ENCODE measurements around the gene OLA1.

Gene OLA1

GRCh38 chr2:174051068-174051467 is 197.3 kb downstream of the OLA1 start:
- H2BK120ac ChIP-seq (ENCODE audit: low read depth, low read length), result no peak overlapping the region
- no peak overlapping the region for H3K27ac ChIP-seq (ENCODE audit: low read depth, low read length)
- peak; percentile 47 for DNase-seq
- H2BK15ac ChIP-seq (replicated peaks; ENCODE audit: low read depth), result no peak overlapping the region
- H3K79me1 ChIP-seq (ENCODE audit: low read length), result no peaks in the 10 kb centered on the region
- no peak overlapping the region for H3K23ac ChIP-seq (ENCODE audit: low read length)
- H3K4me2 ChIP-seq (ENCODE audit: low read length), result no peak overlapping the region
- H2BK5ac ChIP-seq (ENCODE audit: low read length), result no peak overlapping the region
- no peak overlapping the region for H4K8ac ChIP-seq (ENCODE audit: low read depth, low read length)
- H3K4ac ChIP-seq (ENCODE audit: low read depth, low read length), result no peak overlapping the region
- no peaks in the 10 kb centered on the region for H3K79me2 ChIP-seq (ENCODE audit: control insufficient read depth, insufficient read depth, low read length)
- H4K5ac ChIP-seq (ENCODE audit: low read length), result no peak overlapping the region
- H3K27me3 ChIP-seq (ENCODE audit: insufficient read depth, low read length, poor library complexity), result no peaks in the 10 kb centered on the region
- WGBS (ENCODE audit: extremely low coverage, insufficient coverage, low lambda C conversion rate), result no CpG with 5 or more reads among the region's 4 CpGs
- peak overlapping the region; percentile 47 for H2AK5ac ChIP-seq (ENCODE audit: low read length)
- no peaks in the 10 kb centered on the region for H3K36me3 ChIP-seq (ENCODE audit: control insufficient read depth, insufficient read depth, low read length)
- H3K4me3 ChIP-seq (ENCODE audit: low read length), result no peak overlapping the region
- H3K56ac ChIP-seq (ENCODE audit: low read length), result peak overlapping the region; percentile 0
- H3K4me1 ChIP-seq (ENCODE audit: control insufficient read depth, low read depth, low read length), result peaks cover 20% of the 10 kb centered on the region
- H3K9ac ChIP-seq (ENCODE audit: low read length), result no peak overlapping the region
- no peak overlapping the region for H3K18ac ChIP-seq (ENCODE audit: low read length)

- Histone ChIP-seq H3K18ac (ENCODE audit: low read length) (no peak overlapping the region), H3K4ac (ENCODE audit: low read depth, low read length) (no peak overlapping the region), H2BK5ac (ENCODE audit: low read length) (no peak overlapping the region), H3K4me1 (ENCODE audit: control insufficient read depth, low read depth, low read length) (peaks cover 20% of the 10 kb centered on the region), H3K79me1 (ENCODE audit: low read length) (no peaks in the 10 kb centered on the region), H3K27ac (ENCODE audit: low read depth, low read length) (no peak overlapping the region), H3K36me3 (ENCODE audit: control insufficient read depth, insufficient read depth, low read length) (no peaks in the 10 kb centered on the region), H2BK120ac (ENCODE audit: low read depth, low read length) (no peak overlapping the region), H3K56ac (ENCODE audit: low read length) (no peak overlapping the region), H2AK5ac (ENCODE audit: low read length) (no peak overlapping the region), H4K5ac (ENCODE audit: low read length) (no peak overlapping the region), H3K79me2 (ENCODE audit: control insufficient read depth, insufficient read depth, low read length) (no peaks in the 10 kb centered on the region), H3K23ac (ENCODE audit: low read length) (no peak overlapping the region), H3K4me2 (ENCODE audit: low read length) (no peak overlapping the region), H3K4me3 (ENCODE audit: low read length) (no peak overlapping the region), H3K9ac (ENCODE audit: low read length) (no peak overlapping the region), H3K27me3 (ENCODE audit: insufficient read depth, low read length, poor library complexity) (no peaks in the 10 kb centered on the region), H2BK15ac (replicated peaks; ENCODE audit: low read depth) (no peak overlapping the region), H4K8ac (ENCODE audit: low read depth, low read length) (no peak overlapping the region)
- DNase-seq, result peak; percentile 37
- no CpG with 5 or more reads among the region's 2 CpGs for WGBS (ENCODE audit: extremely low coverage, insufficient coverage, low lambda C conversion rate)
Measured at GRCh38 chr2:174049895-174050294, 198.4 kb downstream of the OLA1 start.

GRCh38 chr2:174048243-174048642 is 200.1 kb downstream of the OLA1 start:
- no peak overlapping the region for H3K23ac ChIP-seq (ENCODE audit: low read length)
- no peaks in the 10 kb centered on the region for H3K36me3 ChIP-seq (ENCODE audit: control insufficient read depth, insufficient read depth, low read length)
- H2BK15ac ChIP-seq (replicated peaks; ENCODE audit: low read depth), result no peak overlapping the region
- no CpG with 5 or more reads among the region's 20 CpGs for WGBS (ENCODE audit: extremely low coverage, insufficient coverage, low lambda C conversion rate)
- no peak overlapping the region for H3K27ac ChIP-seq (ENCODE audit: low read depth, low read length)
- no peak overlapping the region for H2BK120ac ChIP-seq (ENCODE audit: low read depth, low read length)
- no peak overlapping the region for H2BK5ac ChIP-seq (ENCODE audit: low read length)
- no peaks in the 10 kb centered on the region for H3K79me1 ChIP-seq (ENCODE audit: low read length)
- H3K18ac ChIP-seq (ENCODE audit: low read length), result no peak overlapping the region
- H3K4me2 ChIP-seq (ENCODE audit: low read length), result no peak overlapping the region
- H3K79me2 ChIP-seq (ENCODE audit: control insufficient read depth, insufficient read depth, low read length), result no peaks in the 10 kb centered on the region
- no peak overlapping the region for H4K5ac ChIP-seq (ENCODE audit: low read length)
- no peak overlapping the region for H3K4me3 ChIP-seq (ENCODE audit: low read length)
- no peak overlapping the region for H2AK5ac ChIP-seq (ENCODE audit: low read length)
- H3K56ac ChIP-seq (ENCODE audit: low read length), result peak overlapping the region; percentile 58
- no peaks in the 10 kb centered on the region for H3K27me3 ChIP-seq (ENCODE audit: insufficient read depth, low read length, poor library complexity)
- H3K4me1 ChIP-seq (ENCODE audit: control insufficient read depth, low read depth, low read length), result peaks cover 17% of the 10 kb centered on the region
- DNase-seq, result no peak
- H4K8ac ChIP-seq (ENCODE audit: low read depth, low read length), result no peak overlapping the region
- no peak overlapping the region for H3K4ac ChIP-seq (ENCODE audit: low read depth, low read length)
- no peak overlapping the region for H3K9ac ChIP-seq (ENCODE audit: low read length)

GRCh38 chr2:174047746-174048145 is 200.6 kb downstream of the OLA1 start:
- H3K27ac ChIP-seq (ENCODE audit: low read depth, low read length), result no peak overlapping the region
- H3K23ac ChIP-seq (ENCODE audit: low read length), result no peak overlapping the region
- no peaks in the 10 kb centered on the region for H3K79me1 ChIP-seq (ENCODE audit: low read length)
- no peak overlapping the region for H4K8ac ChIP-seq (ENCODE audit: low read depth, low read length)
- H3K4me3 ChIP-seq (ENCODE audit: low read length), result no peak overlapping the region
- no peak overlapping the region for H3K56ac ChIP-seq (ENCODE audit: low read length)
- no peak overlapping the region for H3K4me2 ChIP-seq (ENCODE audit: low read length)
- no peak for DNase-seq
- H3K79me2 ChIP-seq (ENCODE audit: control insufficient read depth, insufficient read depth, low read length), result no peaks in the 10 kb centered on the region
- H2BK120ac ChIP-seq (ENCODE audit: low read depth, low read length), result no peak overlapping the region
- no peak overlapping the region for H2BK15ac ChIP-seq (replicated peaks; ENCODE audit: low read depth)
- H2AK5ac ChIP-seq (ENCODE audit: low read length), result no peak overlapping the region
- H4K5ac ChIP-seq (ENCODE audit: low read length), result no peak overlapping the region
- H3K36me3 ChIP-seq (ENCODE audit: control insufficient read depth, insufficient read depth, low read length), result no peaks in the 10 kb centered on the region
- peak overlapping the region; percentile 91 for H3K18ac ChIP-seq (ENCODE audit: low read length)
- no peak overlapping the region for H3K4ac ChIP-seq (ENCODE audit: low read depth, low read length)
- peaks cover 15% of the 10 kb centered on the region for H3K4me1 ChIP-seq (ENCODE audit: control insufficient read depth, low read depth, low read length)
- WGBS (ENCODE audit: extremely low coverage, insufficient coverage, low lambda C conversion rate), result no CpG with 5 or more reads among the region's 9 CpGs
- H2BK5ac ChIP-seq (ENCODE audit: low read length), result no peak overlapping the region
- H3K27me3 ChIP-seq (ENCODE audit: insufficient read depth, low read length, poor library complexity), result no peaks in the 10 kb centered on the region
- H3K9ac ChIP-seq (ENCODE audit: low read length), result no peak overlapping the region

GRCh38 chr2:174046172-174046571 is 202.2 kb downstream of the OLA1 start:
- Histone ChIP-seq H3K4me3 (ENCODE audit: low read length) (no peak overlapping the region), H3K79me2 (ENCODE audit: control insufficient read depth, insufficient read depth, low read length) (no peaks in the 10 kb centered on the region), H3K4me1 (ENCODE audit: control insufficient read depth, low read depth, low read length) (peaks cover 7% of the 10 kb centered on the region), H2AK5ac (ENCODE audit: low read length) (no peak overlapping the region), H2BK15ac (replicated peaks; ENCODE audit: low read depth) (no peak overlapping the region), H4K8ac (ENCODE audit: low read depth, low read length) (no peak overlapping the region), H3K56ac (ENCODE audit: low read length) (no peak overlapping the region), H3K79me1 (ENCODE audit: low read length) (no peaks in the 10 kb centered on the region), H3K27me3 (ENCODE audit: insufficient read depth, low read length, poor library complexity) (no peaks in the 10 kb centered on the region), H4K5ac (ENCODE audit: low read length) (no peak overlapping the region), H3K18ac (ENCODE audit: low read length) (no peak overlapping the region), H3K23ac (ENCODE audit: low read length) (no peak overlapping the region), H2BK5ac (ENCODE audit: low read length) (no peak overlapping the region), H3K9ac (ENCODE audit: low read length) (no peak overlapping the region), H3K4me2 (ENCODE audit: low read length) (no peak overlapping the region), H2BK120ac (ENCODE audit: low read depth, low read length) (no peak overlapping the region), H3K4ac (ENCODE audit: low read depth, low read length) (no peak overlapping the region), H3K36me3 (ENCODE audit: control insufficient read depth, insufficient read depth, low read length) (no peaks in the 10 kb centered on the region), H3K27ac (ENCODE audit: low read depth, low read length) (no peak overlapping the region)
- no peak for DNase-seq
- WGBS (ENCODE audit: extremely low coverage, insufficient coverage, low lambda C conversion rate), result no CpG with 5 or more reads among the region's 3 CpGs

GRCh38 chr2:174044556-174044955 is 203.8 kb downstream of the OLA1 start:
- no CpG with 5 or more reads among the region's 3 CpGs for WGBS (ENCODE audit: extremely low coverage, insufficient coverage, low lambda C conversion rate)
- Histone ChIP-seq H3K4me2 (ENCODE audit: low read length) (no peak overlapping the region), H3K27ac (ENCODE audit: low read depth, low read length) (no peak overlapping the region)

More at GRCh38 chr2:174044556-174044955, 203.8 kb downstream of the OLA1 start:
- Histone ChIP-seq H3K9ac (ENCODE audit: low read length) (no peak overlapping the region), H2BK15ac (replicated peaks; ENCODE audit: low read depth) (no peak overlapping the region), H2BK5ac (ENCODE audit: low read length) (no peak overlapping the region), H2BK120ac (ENCODE audit: low read depth, low read length) (no peak overlapping the region), H3K4ac (ENCODE audit: low read depth, low read length) (no peak overlapping the region), H4K8ac (ENCODE audit: low read depth, low read length) (no peak overlapping the region), H2AK5ac (ENCODE audit: low read length) (no peak overlapping the region), H3K18ac (ENCODE audit: low read length) (no peak overlapping the region), H4K5ac (ENCODE audit: low read length) (no peak overlapping the region), H3K4me3 (ENCODE audit: low read length) (no peak overlapping the region), H3K4me1 (ENCODE audit: control insufficient read depth, low read depth, low read length) (peaks cover 9% of the 10 kb centered on the region), H3K56ac (ENCODE audit: low read length) (no peak overlapping the region), H3K79me1 (ENCODE audit: low read length) (no peaks in the 10 kb centered on the region), H3K27me3 (ENCODE audit: insufficient read depth, low read length, poor library complexity) (no peaks in the 10 kb centered on the region), H3K36me3 (ENCODE audit: control insufficient read depth, insufficient read depth, low read length) (no peaks in the 10 kb centered on the region), H3K79me2 (ENCODE audit: control insufficient read depth, insufficient read depth, low read length) (no peaks in the 10 kb centered on the region), H3K23ac (ENCODE audit: low read length) (no peak overlapping the region)
- DNase-seq, result no peak

Data from mesendoderm (in vitro differentiated cells).